Iris pigment epithelial cell (primary cell): ENCODE measurements around the gene ARSB.
"Not testable (repeated sequence)": the region's sequence is repeated elsewhere in the genome, so short reads cannot be mapped to it uniquely, and the experiment has no call there.

Experiments used
- DNase-seq: peaks from one replicate; pipeline ENCODE4 v3.0.0-alpha.2; 2011; ENCODE audit warnings: low read depth

The ARSB gene

DNA sequence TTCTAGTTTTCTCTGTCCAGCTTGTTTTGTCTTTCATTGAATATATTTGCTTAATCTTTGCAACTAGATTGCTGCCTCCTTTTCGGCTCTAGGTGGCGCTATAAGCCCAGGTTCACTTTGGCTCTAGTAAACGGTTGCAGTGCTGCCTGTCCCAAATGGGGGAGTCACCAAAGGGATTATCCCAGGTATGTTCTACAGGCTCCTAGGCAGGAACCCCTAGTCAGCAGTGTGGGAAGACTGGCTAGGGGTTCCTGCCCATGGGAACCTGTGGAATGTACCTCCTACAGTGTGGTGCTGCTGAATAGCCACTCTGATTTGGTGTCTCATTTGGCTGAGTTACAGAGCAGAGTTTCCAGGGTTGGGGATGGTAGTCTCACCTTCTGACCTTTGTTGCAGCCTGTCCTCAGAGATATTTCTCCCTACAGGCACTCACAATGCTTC is 85.2 kb downstream of the ARSB start:
- DNase-seq, result peak; percentile 60

- DNase-seq, result peak; percentile 86
Observed at GRCh38 chr5:78896132-78896531, 89.0 kb downstream of the ARSB start.

GRCh38 chr5:78895616-78896015 is 89.5 kb downstream of the ARSB start:
- no peak for DNase-seq

- peak; percentile 19 for DNase-seq
Observed at GRCh38 chr5:78893940-78894677, 91.0 kb downstream of the ARSB start.

GRCh38 chr5:78890667-78891379 is 94.3 kb downstream of the ARSB start:
- no peak for DNase-seq

DNA sequence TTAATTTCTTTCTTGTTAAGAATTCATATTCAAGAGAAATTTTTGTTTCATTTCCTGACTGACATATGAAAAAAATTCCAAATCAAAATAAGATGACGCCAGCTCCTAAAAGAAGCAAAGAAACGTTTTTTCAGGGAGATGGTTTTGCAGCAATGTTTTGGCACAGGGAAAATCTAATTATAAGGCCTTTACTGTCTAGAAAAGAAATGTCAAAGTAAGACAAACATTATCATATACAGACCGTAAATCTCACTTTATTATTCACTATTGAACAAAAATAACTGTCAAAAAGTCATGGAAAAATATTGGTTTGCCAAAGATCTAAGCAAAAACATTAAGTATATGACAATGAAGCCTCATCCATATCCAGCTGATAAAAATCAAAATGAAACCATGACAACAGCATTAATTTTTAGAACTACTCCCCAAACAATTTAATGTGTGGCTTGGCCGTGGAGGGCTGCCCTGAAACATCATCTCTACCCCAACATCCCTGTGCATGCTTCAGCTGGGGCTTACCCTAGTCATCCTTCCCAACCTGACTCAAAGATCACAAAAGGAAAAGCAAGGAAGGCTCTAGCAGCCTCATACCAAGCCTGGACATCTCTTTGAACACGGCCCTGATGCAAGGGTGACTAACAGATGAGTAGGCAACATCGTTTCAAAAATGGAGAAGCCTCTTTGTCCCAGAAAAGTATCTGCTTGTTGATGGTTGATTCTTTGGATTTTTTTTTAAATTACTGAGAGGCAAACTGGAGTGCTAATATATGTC is 95.6 kb downstream of the ARSB start:
- peak; percentile 70 for DNase-seq

DNA sequence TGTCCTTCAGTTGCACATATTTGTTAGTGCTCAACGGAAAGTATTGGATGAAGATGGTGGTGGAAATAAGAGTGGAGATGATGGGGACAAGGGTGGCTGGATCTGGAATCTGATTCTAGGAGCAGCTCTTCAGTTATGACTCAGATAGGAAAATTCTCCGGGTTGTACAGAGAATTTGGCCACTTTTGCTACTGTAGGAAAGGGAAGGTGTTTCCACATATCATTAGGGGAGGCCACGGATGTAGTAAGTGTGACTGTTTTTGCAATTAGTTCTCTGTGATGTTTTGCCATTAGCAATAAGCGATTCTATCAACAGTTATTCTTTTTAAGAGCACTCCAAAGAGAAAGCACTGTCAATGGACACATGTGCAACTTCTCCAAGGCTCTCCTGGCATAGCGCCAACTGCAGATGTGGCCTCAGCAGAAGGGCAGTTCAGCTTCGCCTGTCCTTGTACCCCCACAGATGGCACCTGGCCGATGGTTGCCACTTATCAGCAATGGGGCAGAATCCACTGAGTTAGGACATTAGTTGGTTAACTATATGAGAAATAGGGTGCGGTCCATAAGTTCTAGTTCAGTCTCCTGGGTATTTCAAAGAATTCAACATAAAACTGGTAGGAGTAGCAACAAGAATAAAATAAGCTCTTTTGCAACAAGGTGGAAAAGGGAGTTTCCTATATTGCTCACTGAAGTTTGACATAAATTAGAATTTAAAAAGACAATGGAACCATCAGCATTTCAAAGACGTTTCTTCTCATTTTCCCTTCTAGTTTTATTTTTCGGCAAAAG is 96.3 kb downstream of the ARSB start:
- DNase-seq, result no peak

DNA sequence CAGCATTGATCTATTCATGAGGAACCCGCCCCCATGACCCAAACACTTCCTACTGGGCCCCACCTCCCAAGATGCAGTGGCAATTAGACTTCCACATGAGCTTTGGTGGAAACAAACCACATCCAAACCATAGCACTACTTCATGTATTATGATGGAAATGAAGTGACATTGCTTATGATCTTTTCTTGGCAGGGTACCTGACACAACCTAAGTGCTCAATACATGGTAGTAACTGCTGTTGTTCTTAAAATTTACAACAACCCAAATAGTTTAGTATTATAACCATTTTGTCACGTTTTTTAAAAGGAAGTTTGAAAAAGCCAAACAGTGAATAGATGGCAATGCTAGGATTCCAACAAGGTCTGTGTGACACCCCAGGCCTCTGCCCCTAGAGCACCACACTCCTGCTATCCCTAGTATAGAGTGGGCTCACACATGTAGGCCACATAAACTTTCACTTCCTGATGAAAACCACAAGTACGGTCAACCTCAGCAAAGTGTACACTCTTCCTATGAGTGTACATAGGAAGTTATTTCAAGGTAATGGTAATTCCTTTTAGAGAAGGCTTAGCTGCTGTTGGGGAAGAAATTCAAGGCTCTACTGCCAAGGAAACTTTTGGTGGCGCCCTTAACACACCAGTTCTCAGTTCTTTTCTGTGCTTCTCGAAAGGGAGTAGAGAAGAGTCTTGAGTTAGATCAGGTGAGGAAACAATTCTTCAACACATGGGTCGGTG is 97.6 kb downstream of the ARSB start:
- peak; percentile 35 for DNase-seq

DNA sequence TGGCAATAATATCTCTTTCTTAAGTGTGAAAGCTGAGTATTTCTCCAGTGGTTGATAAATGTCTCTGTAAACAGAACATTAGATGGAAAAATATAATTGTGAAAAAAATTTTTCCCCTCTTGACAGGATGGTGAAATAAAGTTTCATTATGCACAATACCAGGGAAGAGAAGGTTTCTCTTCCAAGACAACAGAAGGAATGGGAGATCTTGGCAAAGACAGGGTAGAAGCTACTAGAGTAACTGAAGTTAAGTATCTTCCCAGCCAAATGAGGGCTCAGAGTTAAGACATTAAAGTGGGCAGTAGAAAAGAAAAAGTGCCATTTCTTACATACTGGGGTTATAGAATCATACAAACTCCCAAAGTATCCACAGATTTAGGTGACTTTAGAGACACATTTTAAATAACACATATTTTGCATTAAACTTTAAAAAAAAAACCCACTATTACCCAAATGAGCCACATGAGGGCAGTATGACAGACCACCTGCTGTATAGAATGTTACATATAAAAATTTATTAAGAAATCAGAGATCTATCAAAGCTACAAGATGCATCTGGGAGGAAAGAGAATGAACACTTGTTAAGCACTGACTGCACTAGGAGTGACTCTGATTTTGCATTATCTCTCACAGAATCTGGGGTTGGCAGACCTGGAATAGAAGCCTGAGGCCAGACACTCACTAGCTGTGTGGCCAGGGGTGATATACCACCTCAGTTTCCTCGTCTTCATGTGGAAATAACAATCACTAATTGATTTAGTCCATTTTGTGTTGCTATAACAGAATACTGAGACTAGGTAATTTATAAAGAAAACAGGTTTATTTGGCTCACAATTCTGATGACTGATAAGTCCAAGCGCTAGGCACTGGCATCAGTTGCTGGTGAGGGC is 98.5 kb downstream of the ARSB start:
- peak; percentile 17 for DNase-seq

DNA sequence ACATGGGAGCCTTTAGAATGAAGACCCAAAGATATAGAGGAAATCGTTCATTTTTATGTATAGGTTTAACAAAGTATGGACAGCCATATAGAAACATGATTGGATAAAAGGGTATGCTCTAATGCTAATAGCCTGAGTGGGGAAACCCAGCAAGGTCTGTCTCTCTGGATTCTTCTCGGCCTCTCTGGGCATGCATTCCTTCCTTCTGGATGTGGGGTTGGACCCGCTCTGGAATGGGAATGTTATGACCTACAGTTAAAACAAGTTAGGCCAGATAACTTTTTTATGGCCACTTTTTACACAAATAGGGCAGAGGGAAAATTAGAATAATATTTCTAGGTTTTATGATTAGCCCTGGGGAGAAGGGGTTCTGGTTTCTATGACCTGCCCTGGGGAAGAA is 103.2 kb downstream of the ARSB start:
- no peak for DNase-seq

- DNase-seq, result no peak
Observed at GRCh38 chr5:78879516-78879915, 105.6 kb downstream of the ARSB start.

DNA sequence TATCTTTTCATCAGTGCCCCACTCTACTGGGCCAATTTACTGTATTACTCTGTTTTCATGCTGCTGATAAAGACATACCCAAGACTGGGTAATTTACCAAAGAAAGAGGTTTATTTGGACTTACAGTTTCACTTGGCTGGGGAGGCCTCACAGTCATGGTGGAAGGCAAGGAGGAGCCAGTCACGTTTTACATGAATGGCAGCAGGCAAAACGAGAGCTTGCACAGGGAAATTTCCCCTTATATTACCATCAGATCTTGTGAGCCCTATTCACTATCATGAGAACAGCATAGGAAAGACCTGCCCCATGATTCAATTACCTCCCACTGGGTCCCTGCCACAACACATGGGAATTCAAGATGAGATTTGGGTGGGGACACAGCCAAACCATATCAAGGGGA is 119.0 kb downstream of the ARSB start:
- DNase-seq, result not testable (repeated sequence)

- no peak for DNase-seq
Observed at GRCh38 chr5:78858364-78858763, 126.7 kb downstream of the ARSB start.

- DNase-seq, result no peak
Observed at GRCh38 chr5:78855026-78855425, 130.1 kb downstream of the ARSB start.

- DNase-seq, result not testable (repeated sequence)
Observed at GRCh38 chr5:78851891-78852290, 133.2 kb downstream of the ARSB start.

DNA sequence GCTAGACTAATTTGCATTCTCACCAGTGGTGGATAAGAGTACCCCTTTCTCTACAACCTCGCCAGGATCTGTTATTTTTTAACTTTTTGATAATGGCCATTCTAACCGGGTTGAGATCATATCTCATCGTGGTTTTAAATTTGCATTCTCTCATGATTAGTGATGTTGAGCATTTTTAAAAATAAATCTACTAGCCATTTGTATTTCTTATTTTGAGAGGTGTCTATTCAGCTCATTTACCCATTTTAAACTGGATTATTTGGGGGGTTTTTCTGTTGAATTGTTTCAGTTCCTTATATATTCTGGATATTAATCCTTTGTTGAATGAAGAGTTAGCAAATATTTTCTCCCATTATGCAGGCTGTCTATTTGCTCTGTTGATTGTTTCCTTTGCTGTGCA is 139.6 kb downstream of the ARSB start:
- DNase-seq, result no peak

DNA sequence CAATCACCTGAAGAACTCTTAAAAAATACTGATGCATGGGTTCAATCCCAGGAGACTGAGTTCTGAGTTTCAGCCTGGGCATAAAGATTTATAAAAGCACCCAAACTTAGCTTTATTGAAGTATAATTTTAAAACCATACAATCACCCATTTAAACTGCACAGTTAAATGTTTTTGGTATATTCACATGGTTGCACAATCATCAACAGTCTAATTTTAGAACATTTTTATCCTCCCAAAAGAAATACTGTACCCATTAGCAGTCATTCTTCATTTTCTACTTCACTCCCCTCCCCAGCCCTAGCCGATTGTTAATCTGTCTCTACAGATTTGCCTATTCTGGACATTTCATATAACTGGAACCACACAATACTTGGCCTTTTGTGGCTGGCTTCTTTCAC is 141.7 kb downstream of the ARSB start:
- DNase-seq, result no peak

- peak; percentile 28 for DNase-seq
Observed at GRCh38 chr5:78841767-78842166, 143.3 kb downstream of the ARSB start.

DNA sequence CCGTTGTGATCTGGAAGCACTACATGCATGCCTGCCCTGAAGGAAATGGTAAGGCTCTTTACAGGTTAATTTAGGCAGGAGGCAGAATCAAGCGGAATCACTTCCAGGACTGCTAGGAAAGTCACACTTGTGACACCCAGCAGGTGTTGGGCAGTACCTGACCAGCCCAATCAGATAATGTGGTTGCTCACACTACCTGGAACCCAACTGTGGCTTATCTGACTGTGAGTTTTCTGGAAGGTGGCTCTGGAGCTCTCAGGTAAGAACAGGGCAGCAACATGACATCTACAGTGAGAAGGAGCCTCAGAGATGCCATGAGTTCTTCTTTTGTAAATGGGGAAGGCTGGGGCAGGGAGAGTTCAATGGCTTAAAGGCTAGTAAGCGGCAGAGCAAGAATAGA is 146.4 kb downstream of the ARSB start:
- DNase-seq, result no peak

DNA sequence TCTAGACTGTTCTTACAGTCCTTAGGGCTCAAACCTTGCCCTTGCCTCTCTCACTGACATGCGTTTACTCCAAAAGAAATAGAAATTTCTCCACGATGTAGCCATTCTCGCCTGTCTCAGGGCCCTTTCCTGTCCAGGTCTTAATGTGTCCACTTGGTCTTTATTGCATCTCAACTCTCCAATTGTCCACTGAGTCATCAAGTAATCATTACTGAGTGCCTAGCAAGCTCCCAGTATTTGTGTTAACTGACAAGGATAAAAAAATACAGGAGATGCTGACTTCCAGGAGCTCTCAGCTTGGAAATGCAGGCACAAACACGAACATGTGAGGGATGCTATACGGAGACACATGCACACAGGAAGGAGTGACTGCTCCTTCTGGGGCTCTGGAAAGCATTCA is 147.3 kb downstream of the ARSB start:
- DNase-seq, result no peak
